HEK293T (cell line): ENCODE data around the gene ZNF385B.

Source experiments
- CTCF ChIA-PET: fragments of 350-600 bp; formaldehyde crosslinking; extraction: SDS; loops from one replicate; lab custom pipeline; 2021; ENCODE audit warnings: antibody characterized with exemption, inconsistent platforms; lab: Yijun Ruan, JAX
- POLR2A ChIA-PET: fragments of 350-600 bp; formaldehyde crosslinking; extraction: SDS; loops from one replicate; lab custom pipeline; 2020; ENCODE audit warnings: antibody characterized with exemption, inconsistent platforms; lab: Yijun Ruan, JAX
- DNase-seq: peaks from one replicate; pipeline ENCODE4 v3.0.0; 2012; ENCODE audit warnings: mixed read lengths; ENCODE audit errors: extremely low spot score
- ARNT ChIP-seq: fragments of 450-650 bp; IDR thresholded peaks from 2 replicates; pipeline ENCODE4 v1.6.1; 2017; ENCODE audit warnings: mild to moderate bottlenecking
- BHLHE40 ChIP-seq: fragments of 450-650 bp; IDR thresholded peaks from 2 replicates; pipeline ENCODE4 v1.6.1; 2016; ENCODE audit warnings: mild to moderate bottlenecking, moderate library complexity, borderline replicate concordance
- CTBP1 ChIP-seq: fragments of 450-650 bp; IDR thresholded peaks from 2 replicates; pipeline ENCODE4 v1.6.1; 2016; ENCODE audit warnings: borderline replicate concordance
- ELF4 ChIP-seq: fragments of 450-650 bp; IDR thresholded peaks from 2 replicates; pipeline ENCODE4 v1.6.1; 2017; ENCODE audit warnings: antibody characterized with exemption
- FOXA1 ChIP-seq: fragments of 450-650 bp; IDR thresholded peaks from 2 replicates; pipeline ENCODE4 v1.6.1; 2016; ENCODE audit warnings: mild to moderate bottlenecking
- FOXK2 ChIP-seq: fragments of 450-650 bp; IDR thresholded peaks from 2 replicates; pipeline ENCODE4 v1.6.1; 2016; ENCODE audit warnings: mild to moderate bottlenecking
- FOXM1 ChIP-seq: fragments of 450-650 bp; IDR thresholded peaks from 2 replicates; pipeline ENCODE4 v1.6.1; 2017; ENCODE audit warnings: mild to moderate bottlenecking, borderline replicate concordance
- HDGF ChIP-seq: fragments of 450-650 bp; IDR thresholded peaks from 2 replicates; pipeline ENCODE4 v1.6.1; 2017; ENCODE audit warnings: antibody characterized with exemption, borderline replicate concordance
- L3MBTL2 ChIP-seq: fragments of 450-650 bp; conservative IDR thresholded peaks from 2 replicates; pipeline ENCODE4 v1.6.1; 2016; ENCODE audit warnings: mild to moderate bottlenecking
- LEF1 ChIP-seq: fragments of 450-650 bp; IDR thresholded peaks from 2 replicates; pipeline ENCODE4 v1.6.1; 2017; ENCODE audit warnings: mild to moderate bottlenecking, borderline replicate concordance
- NFRKB ChIP-seq: fragments of 450-650 bp; IDR thresholded peaks from 2 replicates; pipeline ENCODE4 v1.6.1; 2016; ENCODE audit warnings: mild to moderate bottlenecking, moderate library complexity
- PKNOX1 ChIP-seq: fragments of 450-650 bp; IDR thresholded peaks from 2 replicates; pipeline ENCODE4 v1.6.1; 2016
- SP1 ChIP-seq: fragments of 450-650 bp; IDR thresholded peaks from 2 replicates; pipeline ENCODE4 v1.6.1; 2017
- SUZ12 ChIP-seq: fragments of 450-650 bp; IDR thresholded peaks from 2 replicates; pipeline ENCODE4 v1.6.1; 2016; ENCODE audit warnings: mild to moderate bottlenecking
- TARDBP ChIP-seq: fragments of 450-650 bp; IDR thresholded peaks from 2 replicates; pipeline ENCODE4 v1.6.1; 2016
- ZNF384 ChIP-seq: fragments of 450-650 bp; IDR thresholded peaks from 2 replicates; pipeline ENCODE4 v1.6.1; 2016

Gene ZNF385B

GRCh38 chr2:179556425-179556824 is 305.0 kb downstream of the ZNF385B start:
- no peak for DNase-seq
- ChIA-PET CTCF (no interaction called here), POLR2A (no interaction called here)
- TF ChIP-seq FOXM1 (no peak), L3MBTL2 (no peak), BHLHE40 (no peak), ZNF384 (no peak), FOXA1 (no peak), TARDBP (no peak), ARNT (no peak), NFRKB (no peak), LEF1 (no peak)

GRCh38 chr2:179555691-179556283 is 305.6 kb downstream of the ZNF385B start:
- TF ChIP-seq SP1 (no peak), ARNT (no peak), FOXM1 (no peak), ELF4 (no peak), NFRKB (no peak), FOXK2 (no peak), ZNF384 (no peak), TARDBP (no peak)
- DNase-seq: no peak
- ChIA-PET POLR2A (no interaction called here), CTCF (no interaction called here)

- TF ChIP-seq ARNT (no peak), L3MBTL2 (no peak), BHLHE40 (no peak), ELF4 (no peak)
- POLR2A ChIA-PET: no interaction called here
- CTCF ChIA-PET: no interaction called here
- no peak for DNase-seq
Observed at GRCh38 chr2:179554639-179555386, 306.6 kb downstream of the ZNF385B start.

- TF ChIP-seq ELF4: no peak
- TF ChIP-seq FOXK2: no peak
- no peak for TF ChIP-seq FOXM1
- no peak for TF ChIP-seq HDGF
- no peak for TF ChIP-seq L3MBTL2
- no peak for TF ChIP-seq FOXA1
- no peak for TF ChIP-seq BHLHE40
- TF ChIP-seq PKNOX1: no peak
- TF ChIP-seq ARNT: no peak
- no peak for TF ChIP-seq SUZ12
- no peak for TF ChIP-seq NFRKB
- TF ChIP-seq CTBP1: no peak
- no peak for TF ChIP-seq TARDBP
- TF ChIP-seq LEF1: no peak
- no peak for TF ChIP-seq ZNF384
- TF ChIP-seq SP1: no peak
- ChIA-PET POLR2A (no interaction called here), CTCF (interaction anchor here (0.9 kb wide), 1 partner anchor 9 kb away, joined by 4 read pairs; no protein-coding TSS in a partner anchor)
- no peak for DNase-seq
Observed at GRCh38 chr2:179553382-179553781, 308.0 kb downstream of the ZNF385B start.

- no peak for DNase-seq
- CTCF ChIA-PET: interaction anchor here (0.5 kb wide), 1 partner anchor 481 kb away, joined by 3 read pairs; no protein-coding TSS in a partner anchor
Observed at GRCh38 chr2:179551539-179552045, 309.8 kb downstream of the ZNF385B start.

GRCh38 chr2:179550849-179551248 is 310.6 kb downstream of the ZNF385B start:
- ChIA-PET CTCF (no interaction called here), POLR2A (no interaction called here)
- TF ChIP-seq HDGF (no peak), FOXA1 (no peak), FOXK2 (no peak), ELF4 (no peak), CTBP1 (no peak), ARNT (no peak)
- no peak for DNase-seq

More at GRCh38 chr2:179551539-179552045, 309.8 kb downstream of the ZNF385B start:
- POLR2A ChIA-PET: no interaction called here
- TF ChIP-seq CTBP1: no peak
- no peak for TF ChIP-seq FOXK2
- TF ChIP-seq TARDBP: no peak
- no peak for TF ChIP-seq ARNT
- TF ChIP-seq LEF1: no peak
- no peak for TF ChIP-seq ELF4
- TF ChIP-seq SUZ12: no peak
- no peak for TF ChIP-seq SP1
- no peak for TF ChIP-seq L3MBTL2
- no peak for TF ChIP-seq NFRKB
- TF ChIP-seq ZNF384: no peak
- no peak for TF ChIP-seq FOXM1
- TF ChIP-seq BHLHE40: no peak
- no peak for TF ChIP-seq HDGF

- no peak for DNase-seq
- TF ChIP-seq ZNF384: no peak
- TF ChIP-seq PKNOX1: no peak
- no peak for TF ChIP-seq TARDBP
- TF ChIP-seq ARNT: no peak
- TF ChIP-seq HDGF: no peak
- TF ChIP-seq LEF1: no peak
- TF ChIP-seq FOXM1: no peak
- TF ChIP-seq CTBP1: no peak
- no peak for TF ChIP-seq ELF4
- no peak for TF ChIP-seq SP1
- no peak for TF ChIP-seq SUZ12
- no peak for TF ChIP-seq FOXA1
- ChIA-PET POLR2A (no interaction called here), CTCF (no interaction called here)
Observed at GRCh38 chr2:179550214-179550613, 311.2 kb downstream of the ZNF385B start.
